ENCODE results near the gene CCNA2.

CCNA2 gene

DNA sequence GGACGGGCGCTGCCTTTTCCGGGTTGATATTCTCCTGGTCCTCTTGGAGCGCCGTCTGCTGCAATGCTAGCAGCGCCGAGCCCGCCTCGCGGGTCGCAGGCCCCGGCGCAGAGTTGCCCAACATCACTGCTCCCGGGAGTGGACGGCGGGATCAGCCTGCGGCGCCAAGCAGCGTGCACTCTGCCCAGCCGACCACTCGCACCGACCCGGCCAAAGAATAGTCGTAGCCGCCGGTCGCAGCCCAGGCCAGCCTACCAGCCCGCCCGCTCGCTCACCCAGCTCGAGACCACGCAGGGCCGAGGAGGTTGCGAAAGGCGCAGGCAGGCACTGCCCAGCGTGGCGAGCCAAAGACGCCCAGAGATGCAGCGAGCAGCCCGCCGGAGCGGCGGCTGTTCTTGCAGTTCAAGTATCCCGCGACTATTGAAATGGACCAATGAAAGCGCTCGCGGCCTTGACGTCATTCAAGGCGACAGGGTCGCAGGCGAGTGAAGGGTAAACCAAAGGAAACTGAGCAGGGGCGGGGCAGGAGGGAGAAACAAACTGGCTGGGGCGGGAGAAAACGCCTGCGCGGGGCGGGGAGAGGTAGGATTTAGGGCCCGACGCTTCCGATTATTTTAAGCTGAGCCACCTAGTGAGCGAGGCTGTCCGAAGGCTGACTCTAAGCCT is at the start of gene CCNA2:
CCNA2 (minus strand) TSS at position 379 of the 666 bp plus-strand sequence; CDS start at position 124, 255 bp downstream.
- peak; percentile 90 for DNase-seq (ENCODE audit: low spot score)

DNA sequence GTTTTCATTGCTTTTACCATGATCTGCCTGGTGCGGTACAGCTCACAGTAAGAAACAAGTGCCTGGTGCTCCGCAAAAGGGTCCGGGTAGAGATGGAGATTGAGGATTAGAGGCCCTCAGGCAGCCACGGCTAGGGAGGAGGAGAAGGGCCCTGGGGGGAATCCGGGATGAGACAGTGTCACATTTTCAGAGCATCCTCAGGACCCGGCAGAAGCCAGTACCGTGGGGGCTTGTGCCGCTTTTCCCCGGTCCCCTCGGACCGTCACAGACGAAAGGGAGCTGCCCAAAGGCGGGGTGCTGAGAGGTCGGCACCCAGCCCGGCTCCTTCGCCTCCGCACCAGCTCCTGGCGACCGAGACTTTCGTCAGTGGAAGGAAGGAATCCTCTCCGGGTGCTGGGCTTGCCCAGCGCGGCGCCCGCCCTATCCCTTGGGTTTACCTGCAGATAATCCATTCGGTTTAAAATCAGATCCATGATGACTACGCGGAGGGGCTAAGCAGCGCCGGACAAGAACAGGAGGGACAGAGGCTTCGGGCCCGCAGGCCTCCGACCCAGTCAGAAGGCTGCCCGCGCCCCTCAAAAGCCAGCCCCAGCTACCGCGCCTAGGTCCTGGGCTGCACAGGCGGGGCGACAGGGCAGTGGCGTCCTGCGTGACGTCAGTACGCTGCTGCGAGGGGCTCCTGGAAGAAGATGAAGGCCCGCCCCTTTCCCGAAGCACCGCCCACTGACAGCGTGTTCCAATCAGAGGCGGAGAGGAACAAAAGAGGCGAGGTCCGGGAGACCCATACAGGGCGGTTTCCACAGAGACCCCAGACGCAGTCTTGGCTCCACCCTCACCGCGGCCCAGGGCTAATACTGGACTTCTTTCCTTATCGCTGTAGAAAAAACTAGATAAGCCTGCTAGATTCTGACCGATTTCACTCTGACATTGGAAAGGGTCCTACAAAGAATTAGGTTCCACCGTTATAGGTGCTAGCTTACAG is 46.4 kb upstream of the CCNA2 start, which contains the start of gene BBS7:
BBS7 (minus strand) TSS at position 634 of the 982 bp plus-strand sequence; CDS start at position 473, 161 bp downstream.
- DNase-seq (ENCODE audit: low spot score) = peak; percentile 82

DNA sequence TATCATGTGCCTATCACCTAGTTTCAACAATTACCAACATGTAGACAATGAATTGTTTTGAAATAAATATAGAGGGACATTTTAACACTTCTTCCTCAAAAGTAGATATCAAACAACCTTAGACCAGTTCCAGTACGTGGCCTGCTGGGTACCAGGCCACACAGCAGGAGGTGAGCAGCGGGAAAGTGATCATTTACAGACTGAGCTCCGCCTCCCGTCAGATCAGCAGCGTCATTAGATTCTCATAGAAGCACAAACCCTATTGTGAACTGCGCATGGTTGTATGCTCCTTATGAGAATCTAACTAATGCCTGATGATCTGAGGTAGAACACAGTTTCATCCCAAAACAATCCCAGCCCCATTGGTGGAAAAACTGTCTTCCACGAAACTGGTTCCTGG is 40.1 kb upstream of the CCNA2 start:
- DNase-seq (ENCODE audit: low spot score) = no peak

DNA sequence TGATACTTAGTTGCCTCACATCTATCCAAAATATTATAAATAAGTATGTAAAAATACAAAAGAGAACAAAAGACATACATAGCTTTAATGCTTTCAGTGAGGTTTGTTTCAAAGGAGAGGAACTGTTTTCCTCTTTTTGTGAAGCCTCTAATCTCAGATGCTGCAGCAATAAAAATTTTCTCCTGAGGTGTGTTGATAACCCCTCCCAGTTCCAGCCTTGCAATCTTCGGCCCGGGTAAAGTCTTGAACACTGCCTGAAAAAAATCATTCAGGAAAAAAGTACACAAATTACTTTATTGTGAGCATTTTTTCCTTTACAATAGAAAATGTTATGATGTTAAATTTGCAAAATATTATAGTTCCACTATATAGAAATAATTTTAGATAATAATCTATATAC is 37.7 kb upstream of the CCNA2 start:
- DNase-seq (ENCODE audit: low spot score) = no peak

DNA sequence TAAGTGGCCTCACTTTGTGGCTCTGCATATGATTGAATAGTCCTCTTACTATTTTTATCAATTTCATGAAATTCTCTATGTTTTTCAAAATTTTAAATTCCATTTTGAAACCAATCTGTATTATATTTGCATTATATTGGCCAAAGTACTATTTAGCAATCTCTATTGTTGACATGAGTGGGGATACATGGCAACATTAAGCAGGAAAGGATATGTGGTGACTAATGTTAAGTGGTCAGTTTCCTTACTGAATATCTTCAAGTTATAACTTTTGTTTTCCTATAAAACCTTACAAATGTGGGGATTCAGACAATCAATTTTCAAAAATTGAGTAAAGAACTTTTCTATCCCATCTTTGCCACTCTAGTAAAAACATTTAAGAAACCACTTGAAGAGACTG is 36.4 kb upstream of the CCNA2 start:
- DNase-seq (ENCODE audit: low spot score) = no peak

DNA sequence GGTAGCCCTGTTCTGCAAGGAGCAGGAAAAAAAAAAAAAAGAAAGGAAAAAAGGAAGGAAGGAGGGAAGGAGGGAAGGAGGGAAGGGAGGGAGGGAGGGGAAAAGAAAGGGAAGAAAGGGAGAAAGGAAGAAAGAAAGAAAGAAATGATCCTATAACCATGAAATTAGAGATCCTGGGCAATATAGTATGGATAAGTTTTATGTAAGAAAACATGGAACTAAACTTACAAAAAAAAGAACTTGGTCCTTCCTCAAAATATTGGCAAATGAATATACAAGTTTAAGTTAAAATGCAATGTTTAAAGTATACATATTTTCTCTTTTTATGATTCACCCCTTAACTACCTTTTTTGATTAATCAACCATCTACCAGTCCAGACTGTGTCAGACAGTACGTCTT is 27.7 kb upstream of the CCNA2 start:
- DNase-seq (ENCODE audit: low spot score) = no peak

DNA sequence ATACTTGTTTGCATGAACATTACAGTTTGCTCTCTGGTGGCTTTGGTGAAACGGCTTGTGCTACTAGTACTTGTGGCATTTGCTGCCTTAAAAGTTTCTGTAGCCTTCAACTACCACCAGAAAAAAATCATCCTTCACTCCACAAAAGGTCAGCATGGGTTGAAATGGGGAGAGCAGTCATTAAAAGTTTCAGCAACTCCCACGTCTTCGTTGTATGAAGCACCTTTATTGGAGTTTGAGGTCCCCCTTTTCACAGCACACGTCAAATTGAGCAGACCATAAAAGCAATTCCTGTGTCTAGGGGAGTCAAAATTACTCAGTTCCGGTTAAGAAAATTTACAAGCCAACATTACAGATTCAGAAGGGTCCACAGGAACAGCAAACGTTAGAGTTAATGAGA is 23.0 kb upstream of the CCNA2 start:
- DNase-seq (ENCODE audit: low spot score) = no peak

DNA sequence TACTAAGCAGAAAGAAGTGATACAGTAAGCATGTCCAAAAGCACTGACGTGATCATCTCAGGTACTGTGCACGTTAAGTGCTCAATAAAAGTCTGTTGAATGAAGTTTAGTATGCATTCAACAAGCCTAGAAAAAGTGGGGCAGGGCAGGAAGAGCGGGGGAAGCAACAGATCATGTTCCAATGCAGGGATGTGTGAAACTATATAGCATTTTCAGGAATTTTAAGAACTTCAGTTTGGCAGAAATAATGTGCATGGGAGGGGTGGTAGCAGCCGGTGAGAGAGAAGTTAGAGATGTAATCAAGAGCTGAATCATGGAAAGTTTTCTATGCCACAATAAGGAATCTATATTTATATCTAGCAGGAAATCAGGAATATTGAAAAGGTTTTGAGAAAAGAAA is 19.2 kb upstream of the CCNA2 start:
- no peak for DNase-seq (ENCODE audit: low spot score)

DNA sequence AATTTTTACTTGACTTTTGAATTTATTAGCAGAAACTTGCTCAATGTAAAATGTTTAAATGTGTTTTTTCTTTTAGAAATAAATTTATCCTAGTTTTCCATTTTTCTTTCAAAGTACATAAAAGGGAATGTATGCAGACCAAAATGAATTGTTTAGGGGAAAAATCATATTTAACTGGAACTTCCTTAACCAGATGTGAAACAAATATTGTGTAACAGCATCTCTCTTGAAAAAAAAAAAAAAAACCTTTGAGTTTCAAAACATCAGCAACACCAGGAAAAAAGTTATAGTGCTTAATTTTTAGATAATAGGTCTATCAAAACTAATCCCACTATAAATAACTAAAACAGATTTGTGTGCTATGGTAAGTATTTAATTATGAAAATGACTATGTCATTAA is 14.5 kb upstream of the CCNA2 start:
- no peak for DNase-seq (ENCODE audit: low spot score)

DNA sequence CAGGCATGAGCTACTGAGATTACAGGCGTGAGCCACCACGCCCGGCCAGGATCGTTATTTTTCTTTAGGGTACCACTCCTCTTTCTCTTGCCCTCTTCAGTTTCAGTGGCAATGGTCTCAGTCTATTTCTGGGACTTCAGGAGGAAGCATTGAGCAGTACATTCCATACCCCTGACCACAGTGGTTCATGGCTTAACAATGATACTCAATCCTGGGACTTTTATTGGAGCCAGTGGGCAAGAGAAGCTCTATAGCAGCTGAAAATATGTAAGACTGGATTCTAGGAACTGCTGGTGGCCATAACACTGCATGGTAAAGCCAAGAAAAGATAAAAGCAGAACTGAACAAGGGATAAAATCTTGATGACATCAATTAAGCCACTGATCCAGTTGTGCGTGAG is 5.8 kb upstream of the CCNA2 start:
- DNase-seq (ENCODE audit: low spot score) = no peak

DNA sequence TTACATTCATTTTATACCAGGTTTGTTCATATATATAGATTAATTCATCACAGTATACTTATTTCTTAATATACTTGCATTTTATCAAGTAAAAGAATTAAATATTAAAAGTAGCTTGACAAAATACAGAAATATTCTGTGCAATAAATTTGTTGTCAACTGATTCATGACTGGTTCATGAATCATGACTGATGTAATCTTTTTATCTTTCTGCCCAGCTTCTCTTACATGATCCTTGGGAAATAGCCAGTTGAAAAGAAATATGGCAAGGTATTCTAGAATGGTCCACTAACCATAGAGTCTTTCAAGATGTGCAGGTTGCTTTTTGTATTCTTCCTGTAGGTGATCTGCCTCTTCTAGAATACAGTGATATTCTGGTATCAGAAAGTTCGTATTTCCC is 4.2 kb upstream of the CCNA2 start:
- peak; percentile 12 for DNase-seq (ENCODE audit: low spot score)

DNA sequence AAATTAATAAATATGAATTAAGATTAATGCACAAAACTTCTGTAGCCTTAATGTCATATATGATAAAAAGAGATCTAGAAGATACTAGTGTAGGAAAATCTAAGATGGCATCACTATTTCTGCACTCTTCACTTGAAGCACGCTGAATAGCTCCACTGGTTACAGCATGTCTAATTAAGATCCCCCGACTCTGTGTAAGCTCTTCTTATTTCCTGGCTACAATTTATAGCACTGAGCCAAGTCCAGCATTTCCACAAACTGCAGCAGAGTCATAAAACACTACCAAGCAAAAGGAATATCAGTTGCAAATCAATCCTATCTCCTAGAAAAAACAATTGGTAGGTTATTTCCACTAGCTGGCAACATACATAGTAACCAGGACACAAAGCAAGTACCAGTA is 1.3 kb upstream of the CCNA2 start:
- DNase-seq (ENCODE audit: low spot score) = no peak

DNA sequence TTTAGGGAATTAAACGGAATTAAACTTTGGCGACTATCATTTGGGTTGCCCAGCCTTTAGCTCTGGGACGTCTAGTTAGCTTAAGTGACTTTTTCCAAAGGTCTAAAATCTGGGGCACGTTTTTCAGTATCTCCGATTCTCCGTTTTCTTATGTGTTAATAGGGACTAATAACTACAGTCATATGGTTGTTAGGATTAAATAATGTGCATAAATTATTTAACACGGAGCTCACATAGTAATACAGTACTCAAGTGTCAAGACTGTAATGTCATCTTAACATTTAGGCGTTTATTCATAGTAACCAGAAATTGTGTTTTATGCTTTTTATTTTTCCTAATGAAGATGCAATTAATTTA is 466 bp upstream of the CCNA2 start:
- DNase-seq (ENCODE audit: low spot score) = no peak

DNA sequence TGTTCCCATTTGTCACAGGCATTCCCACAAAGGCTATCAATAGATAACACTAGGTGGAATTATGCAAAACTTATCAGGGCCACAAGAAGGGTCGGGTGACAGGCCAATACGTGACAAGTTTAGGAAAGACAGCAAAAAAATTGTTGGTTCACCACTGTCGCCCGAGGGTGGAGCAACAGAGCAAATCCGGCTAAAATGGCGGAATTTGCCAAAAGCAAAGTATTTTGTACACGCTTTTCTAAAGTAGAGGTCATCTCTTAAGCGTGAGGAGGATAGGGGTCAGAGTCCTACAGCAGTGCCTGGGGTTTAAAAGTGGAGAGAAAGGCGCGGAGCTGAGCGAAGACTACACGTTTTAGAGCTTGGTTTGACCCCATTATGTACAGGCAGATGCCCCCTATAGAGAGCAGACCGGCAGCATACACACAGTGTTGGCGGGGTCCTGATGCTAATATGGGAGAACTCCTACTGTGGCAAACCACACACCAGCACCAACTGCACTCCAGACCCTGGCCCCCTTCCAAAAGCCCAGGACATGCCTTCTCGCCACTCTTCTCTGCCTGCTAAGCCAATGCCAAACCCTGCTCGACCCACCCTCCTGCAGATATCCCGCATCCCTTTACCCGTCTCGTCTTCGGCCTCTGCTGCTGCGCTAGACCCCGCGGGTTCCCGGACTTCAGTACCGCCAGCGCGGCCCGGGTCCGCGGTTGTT is 733 bp downstream of the CCNA2 start:
- peak; percentile 26 for DNase-seq (ENCODE audit: low spot score)

DNA sequence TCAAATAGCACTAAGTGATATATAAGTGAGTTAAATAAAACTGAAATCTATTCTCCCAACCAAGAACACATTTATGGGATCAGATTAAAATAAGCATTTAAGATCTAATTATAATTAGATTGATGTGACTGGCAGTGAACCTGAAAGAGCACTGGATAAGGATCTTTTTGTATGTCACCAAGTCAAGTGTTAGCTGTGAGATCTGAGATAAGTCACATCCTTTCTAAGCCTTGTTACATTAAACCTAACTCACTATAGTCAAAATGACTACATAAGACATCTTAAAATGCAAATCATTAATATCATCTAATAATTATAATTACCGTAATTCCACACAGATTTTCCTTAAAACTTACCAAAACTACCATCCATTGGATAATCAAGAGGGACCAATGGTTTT is 1.6 kb downstream of the CCNA2 start:
- no peak for DNase-seq (ENCODE audit: low spot score)

DNA sequence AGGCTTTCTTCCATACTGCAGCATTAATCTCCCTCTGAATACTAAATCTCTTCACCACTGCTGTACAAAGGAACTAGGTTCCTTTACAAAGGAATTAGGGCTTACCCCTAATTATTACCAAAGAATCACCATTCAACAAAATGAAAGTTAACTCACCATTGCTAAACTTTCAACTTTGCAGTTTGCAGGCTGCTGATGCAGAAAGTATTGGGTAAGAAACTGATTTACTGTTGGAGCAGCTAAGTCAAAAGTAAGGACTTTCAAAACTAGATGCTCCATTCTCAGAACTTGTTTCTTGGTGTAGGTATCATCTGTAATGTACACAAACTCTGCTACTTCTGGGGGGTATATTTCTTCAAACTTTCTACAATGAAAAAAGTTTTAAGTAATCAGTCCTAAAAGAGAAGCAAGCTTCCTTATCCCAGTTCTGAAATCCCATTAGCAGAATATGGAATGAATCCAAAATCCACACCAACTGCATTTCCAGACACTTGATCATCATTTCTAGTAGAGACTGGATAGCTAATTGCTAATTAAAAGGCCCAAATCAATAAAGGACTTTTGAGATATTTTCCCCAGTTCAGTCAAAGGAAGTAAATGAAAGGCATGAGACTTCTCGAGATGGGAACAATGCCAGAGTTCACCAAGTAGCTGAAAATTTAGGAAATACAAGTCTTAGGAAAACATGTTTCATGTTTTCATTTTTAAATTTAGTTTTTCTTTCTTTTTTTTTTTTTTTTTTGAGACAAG is 4.3 kb downstream of the CCNA2 start:
- no peak for DNase-seq (ENCODE audit: low spot score)

DNA sequence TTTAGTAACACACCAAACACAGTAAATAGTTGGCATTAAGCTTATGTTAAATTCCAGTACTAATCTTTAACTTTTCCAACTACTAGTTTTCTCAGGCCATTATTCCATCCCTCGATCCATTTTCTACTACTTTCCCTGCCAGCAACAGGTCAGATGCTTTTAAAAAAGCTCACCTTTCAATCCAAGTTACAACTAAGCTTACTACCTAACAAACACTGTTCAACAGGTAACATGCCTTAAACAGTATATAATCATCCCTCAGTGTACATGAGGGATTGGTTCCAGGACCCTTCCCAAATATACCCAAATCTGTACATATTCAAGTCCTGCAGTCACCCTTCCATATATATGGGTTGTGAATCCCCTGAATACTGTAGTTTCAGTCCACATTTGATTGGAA is 5.5 kb downstream of the CCNA2 start:
- no peak for DNase-seq (ENCODE audit: low spot score)

DNA sequence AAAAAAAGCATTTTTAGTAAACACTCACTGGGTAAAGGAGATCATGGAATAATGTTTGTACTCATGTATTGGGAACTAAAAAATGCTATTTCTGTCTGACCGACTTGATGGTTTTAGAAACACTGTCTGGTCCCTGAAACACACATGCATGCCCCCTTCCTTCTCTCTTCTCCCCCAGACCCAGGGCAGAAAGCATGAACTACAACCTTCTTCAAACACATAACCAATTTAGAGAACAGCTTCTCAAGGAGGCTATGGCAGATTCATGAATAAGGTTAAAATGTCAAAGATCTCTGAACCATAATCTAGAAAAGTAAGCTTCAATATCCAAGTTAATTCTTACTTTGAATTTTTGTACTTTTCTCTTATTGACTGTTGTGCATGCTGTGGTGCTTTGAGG is 6.0 kb downstream of the CCNA2 start:
- DNase-seq (ENCODE audit: low spot score) = no peak

DNA sequence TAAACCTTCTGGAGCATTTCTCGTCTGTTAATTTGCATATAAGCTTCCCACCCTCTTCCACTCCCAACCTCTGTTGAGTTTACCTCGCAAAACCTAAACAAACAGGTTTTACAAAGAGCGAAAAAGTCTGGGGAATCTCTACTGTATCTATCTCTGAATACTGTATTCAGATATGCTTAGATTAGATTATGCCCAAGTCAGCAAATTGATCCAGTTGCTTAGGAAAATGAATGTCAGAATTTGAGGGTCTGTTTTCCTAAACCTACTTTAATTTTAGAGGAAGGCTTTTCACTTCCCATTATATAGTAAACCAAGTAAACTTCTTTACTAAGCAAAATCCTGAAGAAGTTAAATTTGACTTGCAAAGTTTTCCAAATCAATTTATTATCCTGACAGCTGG is 6.7 kb downstream of the CCNA2 start:
- no peak for DNase-seq (ENCODE audit: low spot score)

DNA sequence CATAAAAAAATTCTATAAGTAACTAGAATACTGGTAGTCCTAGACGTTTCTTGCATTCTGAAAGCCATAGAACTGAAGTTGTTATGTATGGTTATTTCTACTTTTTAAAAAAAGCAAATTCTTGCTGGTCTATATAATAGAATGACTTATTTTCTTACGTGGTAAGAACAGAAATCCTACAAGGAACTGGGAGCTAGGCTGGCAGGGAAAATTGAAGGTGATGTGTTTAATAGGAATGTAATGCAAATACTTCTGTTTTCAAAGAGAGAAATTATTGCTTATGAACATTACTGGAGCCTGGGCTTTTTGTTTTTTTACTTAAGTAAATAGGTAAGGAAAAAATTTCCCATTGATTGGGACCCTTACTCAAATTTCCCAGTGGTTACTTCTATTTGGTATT is 8.9 kb downstream of the CCNA2 start:
- no peak for DNase-seq (ENCODE audit: low spot score)

DNA sequence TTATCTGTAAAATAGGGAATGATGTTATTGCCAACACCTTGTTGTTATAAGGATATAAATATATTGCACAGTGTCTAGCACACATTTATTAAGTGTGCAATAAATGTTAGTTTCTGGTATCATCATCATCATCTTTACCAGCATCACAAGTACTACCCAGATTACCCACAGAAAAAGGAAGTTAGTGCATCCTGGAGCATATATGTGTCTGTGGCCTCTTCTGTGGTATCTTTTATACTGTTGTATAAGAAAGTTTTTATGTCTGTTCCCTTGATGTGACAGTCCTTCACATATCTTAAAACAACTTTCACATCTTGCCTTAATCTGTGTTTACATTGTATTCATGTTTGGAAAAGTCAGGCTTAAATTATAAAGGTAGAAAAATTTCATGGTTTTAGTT is 12.6 kb downstream of the CCNA2 start:
- DNase-seq (ENCODE audit: low spot score) = no peak

DNA sequence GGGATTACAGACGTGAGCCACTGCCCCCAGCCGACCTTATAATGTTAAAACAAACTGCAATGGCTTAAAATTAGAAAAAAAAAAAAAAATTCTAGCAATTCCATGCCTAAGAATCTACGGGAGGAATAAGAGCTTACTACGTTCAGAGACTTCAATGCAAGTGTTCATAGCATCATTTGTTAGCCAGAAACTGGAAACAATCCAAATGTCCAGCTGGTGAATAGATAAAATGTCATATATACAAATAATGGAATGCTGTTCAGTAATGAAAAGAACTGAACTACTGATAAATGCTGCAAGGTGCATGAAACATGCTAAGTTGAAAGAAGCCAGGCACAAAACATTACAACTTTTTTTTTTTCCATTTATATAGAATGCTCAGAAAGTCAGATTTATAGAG is 17.3 kb downstream of the CCNA2 start:
- no peak for DNase-seq (ENCODE audit: low spot score)
